Gastrocnemius medialis (tissue), 4 donors: ENCODE measurements around the gene NEDD4.

ENCODE experiments used
- CTCF ChIP-seq, 5 experiments: fragments of 450-650 bp in 3 of 5; fragments of 200-600 bp in 2 of 5; sonication (generic) in 2 of 5; IDR thresholded peaks in 4 of 5; conservative IDR thresholded peaks in 1 of 5; 1 replicate in 4 of 5; 2 replicates in 1 of 5; pipeline ENCODE4 v1.5.1; 2016 to 2019; ENCODE audit warnings: antibody characterized with exemption in 5 of 5, mild to moderate bottlenecking in 3 of 5, moderate library complexity in 3 of 5
- POLR2A ChIP-seq, 2 donors: fragments of 450-650 bp; IDR thresholded peaks; one replicate each; pipeline ENCODE4 v1.6.1; 2017; ENCODE audit warnings: antibody characterized with exemption in 2 of 2, mild to moderate bottlenecking in 2 of 2, moderate library complexity in 2 of 2

- no peak for TF ChIP-seq CTCF (IDR thresholded peaks at IDR 0.05 in 4 of 5, conservative IDR thresholded peaks at IDR 0.05 in 1 of 5)
- TF ChIP-seq POLR2A (IDR thresholded peaks at IDR 0.05): no peak
These were observed 24.1 kb upstream of the NEDD4 start for GRCh38 chr15:56017511-56017910.
